AG08396 (cell line): ENCODE results near the gene FAM171A2.
A peak's percentile ranks its signal among the peaks of the same experiment; 100 is the strongest.
"Not testable (repeated sequence)": the region's sequence is repeated elsewhere in the genome, so short reads cannot be mapped to it uniquely, and the experiment has no call there.

Source experiments
- DNase-seq: peaks from one replicate; pipeline ENCODE4 v3.0.0; 2012; ENCODE audit warnings: low spot score, mixed read lengths

Gene FAM171A2

GRCh38 chr17:44383861-44384260, 20.2 kb upstream of the FAM171A2 start:
- DNase-seq: no peak

GRCh38 chr17:44383363-44383762, 19.7 kb upstream of the FAM171A2 start:
- DNase-seq: no peak

GRCh38 chr17:44382917-44383316, 19.3 kb upstream of the FAM171A2 start:
- DNase-seq: no peak

DNA sequence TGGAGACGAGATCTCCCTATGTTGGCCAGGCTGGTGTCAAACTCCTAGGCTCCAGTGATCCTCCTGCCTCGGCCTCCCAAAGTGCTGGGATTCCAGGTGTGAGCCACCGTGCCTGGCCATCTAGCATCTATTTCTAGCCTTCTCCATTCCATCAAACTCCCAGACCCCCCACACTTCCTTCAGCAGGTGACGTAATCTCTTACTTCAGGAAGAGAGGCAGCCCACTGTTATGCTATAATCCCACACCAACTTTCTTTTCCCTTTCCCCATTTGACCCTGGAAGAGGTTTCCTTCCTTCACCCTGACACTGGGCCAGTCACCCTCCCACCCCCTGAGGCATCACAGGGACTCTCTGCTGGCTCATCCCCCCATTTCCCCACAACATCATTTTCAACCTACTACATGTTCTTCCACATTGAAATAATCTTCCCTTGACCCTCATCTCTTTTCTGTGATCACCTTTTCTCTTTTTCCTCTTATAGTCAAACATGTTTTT, 18.2 kb upstream of the FAM171A2 start:
- DNase-seq: no peak

- DNase-seq: no peak
Observed at GRCh38 chr17:44380767-44381166, 17.1 kb upstream of the FAM171A2 start.

GRCh38 chr17:44379887-44380286, 16.2 kb upstream of the FAM171A2 start:
- DNase-seq: no peak

GRCh38 chr17:44378171-44378705, 14.6 kb upstream of the FAM171A2 start:
- DNase-seq: no peak

DNA sequence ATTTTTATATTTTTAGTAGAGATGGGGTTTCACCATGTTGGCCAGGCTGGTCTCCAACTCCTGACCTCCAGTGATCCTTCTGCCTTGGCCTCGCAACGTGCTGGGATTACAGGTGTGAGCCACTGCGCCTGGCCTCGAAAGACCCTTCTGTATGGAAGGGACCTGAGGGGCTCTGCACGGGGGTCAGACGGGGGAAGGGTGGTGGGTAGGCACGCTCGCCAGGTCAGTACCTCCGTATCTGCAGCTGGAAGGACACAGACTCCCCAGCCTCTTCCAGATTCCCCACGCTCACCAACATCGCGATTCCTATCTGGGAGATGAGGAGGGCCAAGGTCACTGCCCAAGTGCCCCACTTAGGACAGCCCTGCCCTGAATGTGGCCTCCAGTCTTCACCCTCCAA, 13.1 kb upstream of the FAM171A2 start:
- DNase-seq: no peak

- peak; percentile 88 for DNase-seq
Observed at GRCh38 chr17:44376124-44376523, 12.5 kb upstream of the FAM171A2 start.

DNA sequence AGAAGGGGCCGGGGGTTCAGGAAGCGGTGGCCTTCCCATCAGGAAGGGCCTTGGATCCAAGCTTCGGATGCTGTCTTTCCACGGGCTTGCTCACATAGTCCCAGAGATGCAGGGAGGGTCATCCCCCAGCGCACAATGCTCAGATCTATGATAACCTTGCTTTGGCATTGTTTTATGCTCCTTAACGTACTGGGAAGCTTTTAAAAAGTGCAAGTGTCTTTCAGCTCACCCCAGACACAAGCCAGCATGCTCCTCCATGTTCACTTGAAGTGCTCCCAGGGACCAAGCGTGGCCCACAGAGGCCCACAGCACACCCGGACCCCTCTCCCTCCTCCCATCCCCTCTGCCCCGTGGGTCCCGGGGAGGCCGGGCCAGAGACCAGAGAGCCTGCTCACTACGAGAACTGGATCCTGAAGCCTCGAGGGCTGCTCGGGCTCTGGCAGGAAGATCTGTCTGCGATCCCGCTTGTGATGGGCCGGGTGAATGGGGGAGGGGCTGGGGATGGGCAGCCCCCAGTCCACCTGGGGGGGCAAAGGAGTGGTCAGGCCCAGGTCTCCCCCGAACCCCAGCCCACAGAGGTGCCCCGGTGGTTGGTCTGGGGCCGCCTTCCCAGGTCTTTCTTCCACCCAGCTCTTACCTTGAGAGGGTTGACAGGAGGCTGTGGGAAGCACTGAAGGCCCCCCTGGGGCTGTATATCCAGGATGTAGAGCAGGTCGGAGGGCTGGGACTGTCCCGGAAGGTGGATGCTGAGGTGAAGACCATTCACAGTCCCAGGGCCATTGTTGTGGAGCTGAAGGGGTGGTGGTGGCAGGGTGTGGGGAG, 11.8 kb upstream of the FAM171A2 start:
- DNase-seq: no peak

DNA sequence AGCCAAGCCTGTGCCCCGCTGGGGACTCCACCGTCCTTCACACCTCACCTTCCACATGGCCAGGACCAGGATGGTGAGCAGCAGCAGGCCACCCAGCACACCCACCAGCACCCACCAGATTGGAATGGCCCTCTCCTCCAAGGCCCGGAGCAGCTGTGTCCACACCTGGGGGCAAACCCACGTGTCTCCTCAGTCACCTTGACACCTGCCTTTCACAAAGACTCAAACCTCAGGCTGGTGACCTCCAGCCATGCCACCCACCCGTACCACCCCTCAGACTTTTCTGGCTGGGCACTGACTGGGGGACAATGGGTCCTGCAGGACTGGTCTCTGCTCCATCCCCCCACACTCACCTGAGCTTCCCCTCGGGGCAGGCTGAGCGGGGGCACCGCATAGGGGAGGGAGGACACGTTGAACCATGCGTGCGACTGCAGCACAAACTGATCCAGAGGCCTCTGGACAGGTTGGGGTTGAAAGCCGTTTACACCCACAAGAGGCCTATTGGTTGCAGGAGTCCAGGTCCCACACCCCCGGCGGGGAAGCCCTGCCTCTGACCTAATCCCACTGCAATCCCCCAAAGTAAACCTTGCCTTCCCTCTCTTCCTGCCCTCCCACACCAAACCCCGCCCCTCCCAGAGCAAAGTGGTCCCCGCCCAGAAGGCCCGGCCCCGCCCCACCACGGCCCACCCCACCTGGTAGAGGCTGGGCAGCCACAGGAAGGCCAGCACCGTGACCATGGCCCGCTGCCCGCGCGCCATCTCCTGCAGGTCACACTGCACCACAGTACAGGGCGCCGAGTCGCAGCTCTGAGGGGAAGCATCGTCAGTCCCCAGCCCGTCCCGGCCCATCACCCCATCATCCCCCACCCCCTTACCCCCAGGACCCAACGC, 10.9 kb upstream of the FAM171A2 start:
- no peak for DNase-seq

DNA sequence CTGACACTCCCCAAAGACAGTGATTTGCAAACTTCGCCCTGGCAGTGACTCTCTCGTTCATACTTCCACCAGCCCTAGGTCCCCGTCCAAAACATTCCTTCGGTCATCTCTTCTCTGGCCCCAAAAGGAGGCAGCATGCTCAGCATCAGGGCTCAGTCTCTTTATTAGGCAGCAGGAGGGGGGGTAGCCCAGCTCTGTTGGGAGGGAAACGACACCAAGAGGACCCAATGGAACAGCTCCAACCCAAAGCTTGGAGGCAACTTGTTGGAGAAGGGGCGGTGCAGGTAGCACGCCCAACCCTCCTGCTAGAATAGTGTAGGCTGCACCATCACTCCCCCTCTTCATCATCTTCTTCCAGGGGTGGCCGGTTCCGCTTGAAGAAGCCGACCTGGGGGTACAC, 8.4 kb upstream of the FAM171A2 start:
- no peak for DNase-seq

- DNase-seq: not testable (repeated sequence)
Observed at GRCh38 chr17:44369414-44370023, 5.9 kb upstream of the FAM171A2 start.

DNA sequence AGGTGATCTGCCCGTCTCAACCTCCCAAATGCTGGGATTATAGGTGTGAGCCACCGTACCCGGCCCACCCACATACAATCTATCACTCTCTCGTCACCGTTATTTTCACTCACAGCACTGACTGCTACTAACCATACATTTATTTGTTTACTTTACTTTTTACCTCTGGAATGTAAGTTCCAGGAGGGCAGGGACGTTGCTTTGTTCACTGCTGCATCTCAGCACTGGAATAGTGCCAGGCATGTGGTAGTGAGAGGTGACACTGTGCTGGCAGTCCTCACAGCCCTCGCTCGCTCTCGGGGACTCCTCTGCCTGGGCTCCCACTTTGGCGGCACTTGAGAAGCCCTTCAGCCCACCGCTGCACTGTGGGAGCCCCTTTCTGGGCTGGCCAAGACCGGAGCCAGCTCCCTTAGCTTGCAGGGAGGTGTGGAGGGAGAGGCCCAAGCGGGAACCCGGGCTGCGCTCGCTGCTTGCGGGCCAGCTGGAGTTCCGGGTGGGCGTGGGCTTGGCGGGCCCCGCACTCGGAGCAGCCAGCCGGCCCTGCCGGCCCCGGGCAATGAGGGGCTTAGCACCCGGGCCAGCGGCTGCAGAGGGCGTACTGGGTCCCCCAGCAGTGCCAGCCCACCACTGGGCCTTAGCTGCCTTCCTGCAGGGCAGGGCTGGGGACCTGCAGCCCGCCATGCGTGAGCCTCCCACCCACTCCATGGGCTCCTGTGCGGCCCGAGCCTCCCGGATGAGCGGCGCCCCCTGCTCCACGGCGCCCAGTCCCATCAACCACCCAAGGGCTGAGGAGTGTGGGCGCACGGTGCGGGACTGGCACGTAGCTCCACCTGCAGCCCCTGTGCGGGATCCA, 5.0 kb upstream of the FAM171A2 start:
- DNase-seq: not testable (repeated sequence)

DNA sequence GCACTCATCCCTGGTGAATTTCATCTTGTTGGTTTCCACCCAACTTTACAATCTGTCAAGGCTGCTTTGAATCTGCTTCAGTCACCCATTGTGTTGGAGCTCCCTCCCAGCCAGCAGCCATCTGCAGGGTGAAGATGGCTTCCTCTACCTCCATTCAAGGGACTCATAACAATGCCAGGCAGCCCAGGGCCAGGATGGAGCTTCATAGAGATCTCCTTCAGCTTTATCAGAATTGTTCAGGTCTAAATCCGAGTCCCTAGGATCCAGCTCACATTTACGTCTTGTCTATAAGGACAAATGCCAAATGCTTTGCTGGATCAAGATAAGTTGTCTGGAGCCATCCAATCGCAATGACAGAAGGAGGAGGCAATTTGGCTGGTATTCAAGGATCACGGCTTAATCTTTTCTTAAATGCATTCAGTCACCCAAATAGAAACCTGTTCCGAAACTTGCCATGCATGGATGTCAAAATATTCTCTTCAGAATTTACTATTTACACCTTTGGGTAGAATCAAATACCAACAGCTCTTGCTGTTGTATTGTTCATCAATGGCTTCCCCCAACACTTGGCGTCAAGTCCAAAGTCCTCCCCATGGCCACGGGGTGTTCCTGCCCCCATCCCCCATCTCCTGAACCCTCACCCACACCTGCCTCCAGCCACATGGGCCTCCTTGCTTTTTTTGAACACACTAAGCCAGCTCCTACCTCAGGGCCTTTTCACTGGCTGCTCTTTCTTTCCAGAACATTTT, 3.8 kb upstream of the FAM171A2 start:
- DNase-seq: no peak

DNA sequence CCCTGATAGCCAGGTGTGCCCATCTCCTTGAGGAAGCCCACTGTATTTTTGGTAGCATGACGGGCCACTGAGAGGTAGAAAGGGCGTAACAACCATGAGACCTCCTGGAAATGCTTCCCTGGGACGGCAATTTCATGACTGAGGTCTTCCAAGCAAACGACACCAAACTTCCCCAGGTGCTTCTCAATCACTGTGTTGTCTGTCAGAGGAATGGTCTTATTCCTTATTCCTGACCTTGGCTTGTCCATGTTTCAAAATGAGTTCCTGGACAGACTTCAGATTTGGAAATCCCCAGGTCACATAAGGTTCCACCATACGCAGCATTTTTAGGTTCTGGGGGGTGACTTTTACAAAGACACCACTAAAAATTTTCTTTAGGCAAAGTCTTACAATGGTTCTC, 1.4 kb upstream of the FAM171A2 start:
- not testable (repeated sequence) for DNase-seq

DNA sequence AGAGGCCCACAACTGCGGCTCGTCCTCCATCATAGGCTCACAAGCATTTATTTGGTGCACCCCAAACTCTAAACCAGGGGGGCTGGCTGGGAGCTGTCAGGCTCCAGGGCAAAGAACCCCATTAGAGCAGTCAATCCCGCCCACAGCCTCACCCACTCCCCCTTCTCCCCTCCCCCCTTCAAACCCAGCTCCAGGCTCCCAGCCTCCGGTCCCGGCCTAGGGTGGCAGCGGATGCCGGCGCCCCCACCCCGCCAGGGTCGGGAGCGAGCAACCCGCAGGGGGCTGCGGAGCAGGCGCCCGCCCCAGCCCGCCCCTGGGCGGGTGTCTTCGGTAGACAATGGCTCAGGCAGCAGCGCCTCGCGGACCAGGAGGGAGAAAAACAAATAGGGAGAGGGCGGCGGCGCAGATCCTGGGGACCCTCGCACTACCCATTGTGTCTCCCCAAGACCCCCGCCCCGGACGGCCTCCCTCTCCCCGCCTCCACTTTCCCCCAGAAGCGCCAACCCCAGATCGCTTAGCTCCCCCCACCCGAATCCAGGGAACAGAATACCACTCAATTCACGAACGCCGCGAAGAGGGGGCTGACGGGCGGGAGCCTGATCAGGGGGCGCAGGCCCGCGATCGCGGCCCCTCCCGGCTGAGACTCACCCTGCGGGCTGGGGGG, 572 bp downstream of the FAM171A2 start:
- peak; percentile 70 for DNase-seq

DNA sequence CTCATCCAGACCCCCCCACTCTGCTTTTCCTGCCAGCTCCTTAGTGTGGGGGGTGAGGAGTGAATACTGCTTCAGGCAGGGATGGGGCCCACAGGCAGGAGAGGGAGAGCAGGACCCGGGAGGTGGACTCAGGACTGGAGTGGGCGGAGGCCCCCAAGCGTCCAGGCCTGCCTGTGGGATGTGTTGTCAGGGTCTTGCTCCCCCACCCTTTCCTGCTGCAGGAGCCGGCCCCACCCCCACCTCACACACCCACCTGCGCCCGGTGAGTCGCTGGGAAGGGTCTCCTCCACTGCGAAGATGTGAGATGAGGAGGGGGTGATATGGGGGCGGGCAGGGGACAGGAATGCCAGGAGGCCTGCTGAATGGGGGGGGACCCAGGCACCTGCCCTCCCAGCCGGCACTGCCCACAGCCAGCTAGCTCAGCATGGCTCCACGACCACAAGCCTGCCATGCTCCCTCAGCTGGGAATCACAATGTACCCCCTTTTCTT, 1.1 kb downstream of the FAM171A2 start:
- DNase-seq: no peak
